ENCODE data around the gene CDH13. TPM values are rescaled to one million over a fixed set of nuclear protein-coding genes. Genes with fewer than 3 reads are reported as not detected.

The CDH13 gene
- total and polyA plus RNA-seq, 2 donors (not counting 3 experiments of a cell fraction or from before 2014, with no cell fraction given): 96.6 to 124 TPM

- H2AFZ ChIP-seq (ENCODE audit: low read depth, low read length): no peak overlapping the region
- no peak overlapping the region for H3K4me3 ChIP-seq (replicated peaks in 1 of 3; ENCODE audit: insufficient read depth in 1 of 3, low read depth in 1 of 3, low read length in 3 of 3)
- H3K27me3 ChIP-seq (ENCODE audit: control insufficient read depth in 2 of 2, insufficient read depth in 2 of 2, low read length in 2 of 2): no peaks in the 10 kb centered on the region
- no peaks in the 10 kb centered on the region for H3K36me3 ChIP-seq (ENCODE audit: control insufficient read depth in 2 of 2, extremely low read depth in 1 of 2, insufficient read depth in 2 of 2, low read length in 2 of 2)
- ChIA-PET POLR2A (no interaction called here), CTCF (interaction anchor here (1.0 kb wide), 1 partner anchor 16 kb away, joined by 3 read pairs; no protein-coding TSS in a partner anchor)
- no TSS peak for BruUV-seq (replicated peaks)
- peaks cover 3% of the 10 kb centered on the region for H3K4me1 ChIP-seq (ENCODE audit: control insufficient read depth, extremely low read depth, insufficient read depth, low read length)
- H3K4me2 ChIP-seq (ENCODE audit: insufficient read depth, low read length): no peak overlapping the region
- dilution Hi-C loops (cut with MboI; ENCODE audit: extremely low pct_ligation_motif_present, low sequenced_read_pairs): no loop called here
- no peak for FAIRE-seq
- no peaks in the 10 kb centered on the region for H3K9me1 ChIP-seq (replicated peaks; ENCODE audit: control insufficient read depth, extremely low read depth, insufficient read depth, low read length)
- TF ChIP-seq JUN (IDR thresholded peaks at IDR 0.05; ENCODE audit: borderline replicate concordance, insufficient read depth, insufficient read length, low read depth) (no peak), MYC (IDR thresholded peaks at IDR 0.05; ENCODE audit: low read depth, low read length) (no peak), GATA2 (IDR thresholded peaks at IDR 0.05; ENCODE audit: insufficient read depth, insufficient read length, low read depth, low read length) (no peak), POLR2A (IDR thresholded peaks at IDR 0.05; ENCODE audit: low read depth, low read length) (no peak), POLR2AphosphoS5 (IDR thresholded peaks at IDR 0.05; ENCODE audit: insufficient read depth, low read depth, low read length) (no peak), EZH2 (IDR thresholded peaks at IDR 0.05; ENCODE audit: borderline replicate concordance, low read depth, low read length, severe bottlenecking) (no peak), MAX (IDR thresholded peaks at IDR 0.05; ENCODE audit: insufficient read depth, insufficient read length) (no peak), CTCF (IDR thresholded peaks at IDR 0.05; ENCODE audit: extremely low read depth in 1 of 2, insufficient read depth in 1 of 2, low read depth in 1 of 2, low read length in 2 of 2) (no peak), FOS (IDR thresholded peaks at IDR 0.05; ENCODE audit: borderline replicate concordance, insufficient read depth, low read length) (no peak)
- no peak overlapping the region for H3K27ac ChIP-seq (ENCODE audit: insufficient read depth, low read depth, low read length)
- intact Hi-C loops (cut with micrococcal nuclease): no loop called here
- H3K9ac ChIP-seq (replicated peaks; ENCODE audit: extremely low read depth, insufficient read depth, low read length): no peak overlapping the region
- no peaks in the 10 kb centered on the region for H4K20me1 ChIP-seq (replicated peaks; ENCODE audit: control insufficient read depth, extremely low read depth, insufficient read depth, low read length)
- DNase-seq (ENCODE audit: low read depth, low spot score): no peak
- H3K9me3 ChIP-seq (replicated peaks; ENCODE audit: control insufficient read depth, insufficient read depth, low read length): no peaks in the 10 kb centered on the region
- H3K79me2 ChIP-seq (ENCODE audit: control insufficient read depth, insufficient read depth, low read length): no peaks in the 10 kb centered on the region
These were observed 1216.2 kb downstream of the CDH13 start for GRCh38 chr16:83842756-83843507.

Measured in endothelial cell of umbilical vein (primary cell).